IMR-90 (cell line): ENCODE measurements around the gene EYS. TPM values are rescaled to one million over a fixed set of nuclear protein-coding genes. Genes with fewer than 3 reads are reported as not detected.

Experiments used
- ATAC-seq: fragments of 200-7000 bp; cut with Tn5 transposase; 2 replicates; pipeline ENCODE4 v1.9.1; 2020; ENCODE audit warnings: low read depth, mild to moderate bottlenecking, moderate library complexity
- BruUV-seq: library from RNA; stranded (reverse); fragments of 400-500 nt; replicated peaks from 2 replicates; lab custom pipeline; 2021; lab: Mats Ljungman, UMichigan
- CTCF ChIA-PET: fragments of 300-600 bp; formaldehyde crosslinking; extraction: SDS; loops from one replicate; lab custom pipeline; 2021; ENCODE audit warnings: antibody characterized with exemption; lab: Yijun Ruan, JAX
- POLR2A ChIA-PET: fragments of 300-600 bp; sonication (Branson Sonifier 250); formaldehyde crosslinking; loops from one replicate; lab custom pipeline; 2022; ENCODE audit warnings: antibody characterized with exemption; ENCODE audit not compliant: unreplicated experiment; lab: Charles Lee
- DNase-seq: peaks from one replicate; pipeline ENCODE4 v3.0.0; 2013
- H2AFZ ChIP-seq: replicated peaks from 2 replicates; pipeline ENCODE3; 2013; ENCODE audit warnings: low read length, mild to moderate bottlenecking; ENCODE audit not compliant: poor library complexity
- H2AK5ac ChIP-seq: 2 replicates; pipeline ENCODE4 v1.6.1; 2013; ENCODE audit warnings: low read depth, low read length, inconsistent platforms
- H2AK9ac ChIP-seq: replicated peaks from 2 replicates; pipeline ENCODE3; 2013; ENCODE audit warnings: mild to moderate bottlenecking, low read depth, low read length, moderate library complexity; ENCODE audit not compliant: poor library complexity
- H2BK120ac ChIP-seq: 2 replicates; pipeline ENCODE4 v1.6.1; 2013; ENCODE audit warnings: low read depth, low read length, inconsistent platforms
- H2BK15ac ChIP-seq: 3 replicates; pipeline ENCODE4 v1.6.1; 2013; ENCODE audit warnings: low read depth, low read length, inconsistent platforms
- H2BK20ac ChIP-seq: 2 replicates; pipeline ENCODE4 v1.6.1; 2013; ENCODE audit warnings: low read depth, mild to moderate bottlenecking, inconsistent platforms, low read length, moderate library complexity
- H2BK5ac ChIP-seq: 2 replicates; pipeline ENCODE4 v1.6.1; 2013; ENCODE audit warnings: mild to moderate bottlenecking, low read depth, low read length, inconsistent platforms; ENCODE audit not compliant: poor library complexity, severe bottlenecking
- H3K14ac ChIP-seq: replicated peaks from 2 replicates; pipeline ENCODE4 v1.6.1; 2013; ENCODE audit warnings: low read depth, low read length, inconsistent platforms
- H3K18ac ChIP-seq: 2 replicates; pipeline ENCODE4 v1.6.1; 2013; ENCODE audit warnings: low read depth, low read length, control low read depth
- H3K23ac ChIP-seq: 2 replicates; pipeline ENCODE4 v1.6.1; 2013; ENCODE audit warnings: low read depth, low read length, inconsistent platforms
- H3K27ac ChIP-seq: 2 replicates; pipeline ENCODE4 v1.5.1; 2013; ENCODE audit warnings: mild to moderate bottlenecking, control low read depth, low read length; ENCODE audit not compliant: insufficient read depth
- H3K27me3 ChIP-seq: 2 replicates; pipeline ENCODE4 v1.6.1; 2013; ENCODE audit warnings: low read length; ENCODE audit not compliant: control insufficient read depth, insufficient read depth
- H3K36me3 ChIP-seq: 2 replicates; pipeline ENCODE4 v1.6.1; 2013; ENCODE audit warnings: low read length, mixed read lengths; ENCODE audit not compliant: control insufficient read depth, insufficient read depth
- H3K4ac ChIP-seq: 2 replicates; pipeline ENCODE4 v1.6.1; 2013; ENCODE audit warnings: low read depth, low read length, inconsistent platforms
- H3K4me1 ChIP-seq: 2 replicates; pipeline ENCODE4 v1.6.1; 2013; ENCODE audit warnings: low read length, mixed read lengths; ENCODE audit not compliant: control insufficient read depth, insufficient read depth
- H3K4me2 ChIP-seq: 2 replicates; pipeline ENCODE4 v1.6.1; 2013; ENCODE audit warnings: low read depth, mild to moderate bottlenecking, control low read depth, low read length, moderate library complexity
- H3K4me3 ChIP-seq: 2 replicates; pipeline ENCODE4 v1.5.1; 2013; ENCODE audit warnings: low read depth, mild to moderate bottlenecking, control low read depth, low read length, moderate library complexity; ENCODE audit not compliant: insufficient read depth
- H3K56ac ChIP-seq: 2 replicates; pipeline ENCODE4 v1.6.1; 2013; ENCODE audit warnings: low read length, inconsistent platforms; ENCODE audit not compliant: insufficient read depth; ENCODE audit errors: extremely low read depth
- H3K79me1 ChIP-seq, 2 experiments: 2 replicates each; pipeline ENCODE4 v1.6.1; 2013; ENCODE audit warnings: low read length in 2 of 2, inconsistent platforms in 1 of 2, low read depth in 1 of 2
- H3K9ac ChIP-seq: 2 replicates; pipeline ENCODE4 v1.6.1; 2013; ENCODE audit warnings: low read depth, low read length, control low read depth
- H3K9me1 ChIP-seq: 2 replicates; pipeline ENCODE4 v1.6.1; 2013; ENCODE audit warnings: low read length, inconsistent platforms; ENCODE audit not compliant: insufficient read depth
- H3K9me3 ChIP-seq: 2 replicates; pipeline ENCODE4 v1.6.1; 2013; ENCODE audit warnings: low read length; ENCODE audit not compliant: control insufficient read depth, insufficient read depth
- H4K20me1 ChIP-seq: 2 replicates; pipeline ENCODE4 v1.6.1; 2013; ENCODE audit warnings: low read length, inconsistent platforms; ENCODE audit not compliant: insufficient read depth
- H4K5ac ChIP-seq: 2 replicates; pipeline ENCODE4 v1.6.1; 2013; ENCODE audit warnings: mild to moderate bottlenecking, low read depth, low read length, control low read depth
- H4K8ac ChIP-seq, 2 experiments: 2 replicates each; pipeline ENCODE4 v1.6.1; 2013; ENCODE audit warnings: low read depth in 2 of 2, low read length in 2 of 2, control low read depth in 1 of 2, inconsistent platforms in 1 of 2
- H4K91ac ChIP-seq: 2 replicates; pipeline ENCODE4 v1.6.1; 2013; ENCODE audit warnings: low read depth, low read length, inconsistent platforms; ENCODE audit not compliant: insufficient read depth
- BHLHE40 ChIP-seq: fragments of 150-350 bp; IDR thresholded peaks from 2 replicates; pipeline ENCODE4 v1.6.1; 2016; ENCODE audit warnings: mild to moderate bottlenecking, low read depth, low read length
- CHD1 ChIP-seq: IDR thresholded peaks from 2 replicates; pipeline ENCODE4 v1.6.1; 2012; ENCODE audit warnings: low read depth, low read length, improper control_type of control experiment
- CTCF ChIP-seq: conservative IDR thresholded peaks from 2 replicates; pipeline ENCODE4 v1.5.1; 2012; ENCODE audit warnings: mild to moderate bottlenecking, low read depth, low read length, improper control_type of control experiment
- ELK1 ChIP-seq: fragments of 150-350 bp; IDR thresholded peaks from 2 replicates; pipeline ENCODE4 v1.6.1; 2016; ENCODE audit warnings: low read depth, mild to moderate bottlenecking, low read length, moderate library complexity, borderline replicate concordance
- FOS ChIP-seq: fragments of 150-350 bp; IDR thresholded peaks from 2 replicates; pipeline ENCODE4 v1.6.1; 2016; ENCODE audit warnings: low read depth, low read length
- MAFK ChIP-seq: IDR thresholded peaks from 2 replicates; pipeline ENCODE4 v1.6.1; 2012; ENCODE audit warnings: low read depth, low read length, improper control_type of control experiment
- MAZ ChIP-seq: IDR thresholded peaks from 2 replicates; pipeline ENCODE4 v1.6.1; 2012; ENCODE audit warnings: low read depth, mild to moderate bottlenecking, low read length, improper control_type of control experiment, moderate library complexity, borderline replicate concordance
- MXI1 ChIP-seq: IDR thresholded peaks from 2 replicates; pipeline ENCODE4 v1.6.1; 2012; ENCODE audit warnings: low read depth, mild to moderate bottlenecking, low read length, moderate library complexity, borderline replicate concordance
- NFE2L2 ChIP-seq: fragments of 150-350 bp; IDR thresholded peaks from 2 replicates; pipeline ENCODE4 v1.6.1; 2016; ENCODE audit warnings: low read depth, mild to moderate bottlenecking, low read length
- POLR2A ChIP-seq: IDR thresholded peaks from 2 replicates; pipeline ENCODE4 v1.6.1; 2012; ENCODE audit warnings: mild to moderate bottlenecking, low read depth, low read length
- RAD21 ChIP-seq: IDR thresholded peaks from 2 replicates; pipeline ENCODE4 v1.6.1; 2012; ENCODE audit warnings: low read length, improper control_type of control experiment
- RCOR1 ChIP-seq: IDR thresholded peaks from 2 replicates; pipeline ENCODE4 v1.6.1; 2012; ENCODE audit warnings: mild to moderate bottlenecking, low read length, improper control_type of control experiment; ENCODE audit not compliant: insufficient replicate concordance
- SMC3 ChIP-seq: fragments of 150-350 bp; IDR thresholded peaks from 2 replicates; pipeline ENCODE4 v1.6.1; 2016; ENCODE audit warnings: low read depth, mild to moderate bottlenecking, antibody characterized with exemption, low read length, moderate library complexity
- USF2 ChIP-seq: fragments of 150-350 bp; IDR thresholded peaks from 2 replicates; pipeline ENCODE4 v1.6.1; 2017; ENCODE audit warnings: mild to moderate bottlenecking, antibody characterized with exemption, low read length, low read depth
- WGBS, 2 experiments: methylation state at CpG; one replicate each; pipeline versions ENCODE4 v1.1.5 to v1.1.7; 2013; ENCODE audit warnings: missing lambda C conversion rate in 2 of 2; ENCODE audit not compliant: insufficient read length in 1 of 2; ENCODE audit errors: extremely low coverage in 2 of 2; 5-methylcytosine and 5-hydroxymethylcytosine counted together
- dilution Hi-C: fragments of 300-500 bp; cut with HindIII; formaldehyde crosslinking; loops from one replicate; pipeline ENCODE4 v1.14.3; 2018; ENCODE audit warnings: low sequenced_read_pairs; ENCODE audit not compliant: unreplicated experiment
- in situ Hi-C: fragments of 300-500 bp; cut with MboI; formaldehyde crosslinking; loops from 3 replicates; pipeline ENCODE4 v1.14.3; 2019; ENCODE audit warnings: low sequenced_read_pairs, inconsistent platforms, mixed read lengths
- intact Hi-C: fragments of 100-400 bp; cut with micrococcal nuclease; formaldehyde crosslinking; loops from 2 replicates; pipeline ENCODE4 v1.10.0; 2022
- polyA plus RNA-seq, 3 experiments: library from polyadenylated mRNA; depleted of rRNA; stranded (reverse); fragments of >200 nt; gene quantifications; 2 replicates each; pipeline ENCODE4 v1.2.3, GENCODE V29; 2012; ENCODE audit warnings: low replicate concordance in 1 of 3
- total RNA-seq: library from RNA; depleted of rRNA; stranded (reverse); fragments of >200 nt; gene quantifications from 2 replicates; pipeline ENCODE4 v1.2.3, GENCODE V29; 2012

EYS gene
- total and polyA plus RNA-seq, 2 of the 4 experiments (the other 2 are of a cell fraction), result under 0.01 TPM; not detected in 1

GRCh38 chr6:64750910-64751309 is 956.1 kb downstream of the EYS start:
- Histone ChIP-seq H3K4me1 (no peaks in the 10 kb centered on the region), H3K56ac (no peak overlapping the region), H3K36me3 (no peaks in the 10 kb centered on the region), H3K18ac (no peak overlapping the region), H4K5ac (no peak overlapping the region), H2BK15ac (no peak overlapping the region), H4K20me1 (no peaks in the 10 kb centered on the region), H3K9ac (no peak overlapping the region), H2BK20ac (no peak overlapping the region), H3K9me3 (no peaks in the 10 kb centered on the region), H2AK5ac (no peak overlapping the region), H2BK5ac (no peak overlapping the region), H3K23ac (no peak overlapping the region), H2BK120ac (no peak overlapping the region), H3K4me3 (no peak overlapping the region), H3K4ac (no peak overlapping the region), H2AFZ (no peak overlapping the region), H3K14ac (no peak overlapping the region), H4K91ac (no peak overlapping the region), H2AK9ac (no peak overlapping the region), H4K8ac (no peak overlapping the region), H3K27me3 (no peaks in the 10 kb centered on the region), H3K79me1 (no peaks in the 10 kb centered on the region), H3K4me2 (no peak overlapping the region), H3K27ac (no peak overlapping the region), H3K9me1 (no peaks in the 10 kb centered on the region)
- TF ChIP-seq BHLHE40, result no peak
- TF ChIP-seq FOS, result no peak
- TF ChIP-seq SMC3, result no peak
- TF ChIP-seq MXI1, result no peak
- TF ChIP-seq RCOR1, result no peak
- no peak for TF ChIP-seq ELK1
- no peak for TF ChIP-seq NFE2L2
- TF ChIP-seq USF2, result no peak
- no peak for TF ChIP-seq CHD1
- no peak for TF ChIP-seq RAD21
- no peak for TF ChIP-seq CTCF
- TF ChIP-seq POLR2A, result no peak
- no peak for TF ChIP-seq MAZ
- no peak for TF ChIP-seq MAFK
- dilution Hi-C loops (no loop called here), intact Hi-C loops (no loop called here), in situ Hi-C loops (no loop called here)
- WGBS, 2 experiments, result no CpG with 5 or more reads among the region's 2 CpGs
- CTCF ChIA-PET, result interaction anchor here (0.6 kb wide), 1 partner anchor 305 kb away, joined by 5 read pairs; no protein-coding TSS in a partner anchor
- DNase-seq, result no peak
- BruUV-seq, result no TSS peak
- no peak for ATAC-seq
- POLR2A ChIA-PET, result interaction anchor here (0.6 kb wide), 1 partner anchor 63 kb away, joined by 4 read pairs; no protein-coding TSS in a partner anchor
